KG1 (cell line): ENCODE results near the gene LDAH.
A peak's percentile ranks its signal among the peaks of the same experiment; 100 is the strongest.

Source experiments
- DNase-seq: peaks from one replicate; lab custom pipeline; 2025; lab: John Stamatoyannopoulos, UW

Gene LDAH

DNA sequence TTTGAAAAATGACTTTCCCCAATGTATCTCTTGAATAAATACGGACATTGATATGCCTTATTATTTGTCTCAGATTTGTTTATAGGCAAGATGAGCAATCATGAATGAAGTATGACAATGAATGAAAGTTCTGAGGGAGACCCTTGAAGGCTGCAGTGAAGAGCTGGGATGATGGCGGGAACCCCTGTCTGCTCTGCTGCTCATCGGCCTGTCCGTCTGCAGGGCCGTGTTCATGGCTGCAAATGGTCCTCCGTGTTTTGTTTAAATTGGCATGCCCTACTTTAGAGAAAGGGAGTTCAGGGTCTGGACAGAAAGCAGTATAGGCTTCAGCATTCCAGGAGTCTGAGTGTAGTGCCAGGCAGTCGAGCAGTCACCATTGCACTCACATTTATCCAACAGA is 170.8 kb downstream of the LDAH start:
- DNase-seq = no peak

DNA sequence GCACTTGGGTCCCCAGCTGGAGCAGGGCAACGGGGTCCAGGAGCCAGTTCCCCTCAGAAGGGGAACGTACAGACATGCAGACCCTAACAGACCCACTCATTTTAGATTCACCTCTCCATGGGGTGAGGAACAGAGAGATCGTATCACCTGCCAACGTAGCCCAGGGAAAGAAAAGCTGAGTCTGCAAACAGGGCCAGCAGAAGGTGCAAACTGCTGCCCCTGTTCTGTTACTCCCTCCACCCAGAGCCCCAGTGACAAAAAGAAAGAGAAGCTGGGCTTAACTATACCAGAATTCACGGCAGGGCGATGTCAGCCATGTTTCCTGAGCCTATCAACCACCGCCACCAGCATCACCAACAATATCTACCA is 171.2 kb downstream of the LDAH start:
- DNase-seq = no peak

DNA sequence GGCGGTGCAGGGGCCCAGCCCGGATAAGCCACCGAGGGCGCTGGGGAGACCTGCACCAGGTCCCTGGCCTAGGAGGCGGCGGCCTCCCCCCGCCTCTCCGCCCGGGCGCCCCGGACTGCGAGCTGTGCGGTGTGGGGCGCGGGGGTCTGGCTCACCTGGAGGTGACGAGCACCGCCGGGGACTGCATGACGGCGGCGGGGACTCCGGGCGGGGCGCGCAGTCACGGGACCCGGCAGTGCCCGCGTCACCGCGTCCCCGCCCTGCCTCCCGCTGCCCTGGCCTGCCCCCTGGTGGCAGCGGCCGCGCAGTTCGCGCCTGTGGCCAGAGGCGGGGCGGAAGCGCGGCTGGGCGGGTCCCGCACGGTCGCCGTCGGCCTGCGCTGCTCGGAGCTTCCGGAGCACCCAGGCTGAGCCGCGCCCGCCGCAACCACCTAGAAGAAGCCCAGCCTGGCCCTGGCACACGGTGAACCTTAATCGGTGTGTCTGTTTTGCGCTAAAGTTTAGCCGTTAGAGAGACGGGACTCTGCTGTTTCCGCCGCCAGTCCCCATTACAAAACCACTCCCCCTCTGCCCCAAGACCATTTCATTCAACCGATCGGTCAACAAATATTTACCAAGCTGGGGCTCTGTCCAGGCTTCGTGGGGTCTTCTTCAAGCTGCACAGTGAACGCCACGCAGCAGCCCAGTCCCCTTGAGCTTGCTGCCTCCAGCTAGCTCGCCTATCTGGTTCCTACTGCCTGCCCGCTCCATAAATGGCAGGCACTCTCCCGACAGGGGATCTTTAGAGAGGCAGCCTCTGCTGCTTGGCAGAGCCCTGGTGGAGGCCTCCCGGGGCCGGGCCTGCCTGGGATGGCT is 171.8 kb downstream of the LDAH start, which contains the start of gene HS1BP3:
Gene HS1BP3 (minus strand): TSS at position 222 of the 854 bp plus-strand sequence. CDS start 35 bp downstream, at position 187.
- DNase-seq = peak; percentile 64

DNA sequence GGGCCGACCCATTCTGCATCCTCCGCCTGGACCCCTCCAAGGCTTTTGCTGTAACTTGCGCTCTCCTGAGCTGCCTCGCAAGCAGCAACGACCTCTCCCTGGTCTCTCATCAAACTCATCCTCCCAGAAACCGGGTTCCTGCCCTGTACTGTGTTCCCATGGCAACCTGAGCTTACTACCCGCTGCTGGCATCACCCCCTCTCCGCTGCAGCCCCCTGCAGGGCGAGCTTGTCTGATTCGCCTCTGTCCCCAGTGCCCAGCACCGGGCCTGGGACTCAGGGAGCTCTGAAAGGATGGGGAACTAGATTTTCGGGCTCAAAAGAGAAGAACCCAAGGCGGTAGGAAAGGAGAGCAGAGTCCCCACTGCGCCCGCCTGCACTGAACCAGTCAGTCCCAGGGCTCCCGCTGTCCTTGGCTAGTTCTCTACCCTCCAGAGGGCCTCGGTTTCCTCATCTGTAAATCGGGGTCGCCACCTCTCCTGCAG is 172.5 kb downstream of the LDAH start:
- DNase-seq = no peak

DNA sequence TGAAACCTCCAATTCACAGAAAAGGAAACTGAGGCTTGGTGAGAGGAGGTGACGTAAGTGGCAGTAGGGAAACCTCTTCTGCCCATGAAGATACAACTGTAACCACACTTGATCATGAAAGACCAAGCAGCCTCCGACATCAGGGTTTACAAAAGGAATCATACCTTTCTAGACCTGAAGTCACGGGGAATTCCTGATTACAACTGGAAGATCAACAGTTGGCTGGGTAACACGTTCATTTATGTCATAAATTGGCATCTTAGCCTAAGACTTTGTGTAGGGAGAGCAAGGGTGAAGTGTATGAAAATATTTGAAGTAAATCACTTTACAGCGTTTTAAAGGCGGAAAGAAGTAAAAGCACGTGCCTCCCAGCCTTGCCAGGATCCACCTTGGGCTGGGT is 172.9 kb downstream of the LDAH start:
- DNase-seq = no peak

DNA sequence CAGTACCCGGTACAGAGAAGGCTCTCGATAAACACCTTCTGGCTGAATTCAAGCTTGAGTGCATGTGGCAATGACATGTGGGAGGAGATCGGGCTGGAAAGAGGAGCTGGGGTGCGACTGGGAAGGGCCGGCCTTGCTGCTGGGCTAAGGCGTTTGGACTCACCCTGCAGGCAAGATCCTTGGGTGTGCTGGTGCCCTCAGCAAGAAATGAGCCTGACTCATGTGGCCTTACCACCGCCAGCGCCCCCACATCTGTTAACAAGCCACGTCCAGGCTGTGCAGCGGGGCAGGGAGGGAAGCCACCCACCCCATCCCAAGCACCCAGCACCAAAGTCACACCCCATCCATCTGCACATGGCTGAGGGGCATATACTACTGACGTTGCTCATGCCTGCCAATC is 173.3 kb downstream of the LDAH start:
- no peak for DNase-seq

DNA sequence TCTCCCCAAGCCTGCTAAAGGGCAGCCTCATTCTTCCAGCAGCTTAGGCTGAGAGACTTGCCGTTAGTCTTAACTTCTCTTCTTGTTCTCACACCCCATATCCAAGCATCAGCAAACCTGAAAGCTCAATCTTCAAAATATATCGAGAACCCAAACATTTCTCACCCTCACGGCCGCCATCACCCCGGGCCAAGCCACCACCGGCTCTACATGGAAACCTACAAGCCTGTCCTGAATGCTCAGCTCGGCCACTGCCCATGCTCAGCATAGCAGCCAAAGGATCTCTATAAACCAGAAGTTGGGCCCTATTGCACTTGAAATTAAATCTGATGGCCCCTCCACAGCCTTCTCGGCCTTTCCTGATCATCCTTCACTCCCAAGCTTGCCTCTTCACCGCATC is 174.1 kb downstream of the LDAH start:
- no peak for DNase-seq

DNA sequence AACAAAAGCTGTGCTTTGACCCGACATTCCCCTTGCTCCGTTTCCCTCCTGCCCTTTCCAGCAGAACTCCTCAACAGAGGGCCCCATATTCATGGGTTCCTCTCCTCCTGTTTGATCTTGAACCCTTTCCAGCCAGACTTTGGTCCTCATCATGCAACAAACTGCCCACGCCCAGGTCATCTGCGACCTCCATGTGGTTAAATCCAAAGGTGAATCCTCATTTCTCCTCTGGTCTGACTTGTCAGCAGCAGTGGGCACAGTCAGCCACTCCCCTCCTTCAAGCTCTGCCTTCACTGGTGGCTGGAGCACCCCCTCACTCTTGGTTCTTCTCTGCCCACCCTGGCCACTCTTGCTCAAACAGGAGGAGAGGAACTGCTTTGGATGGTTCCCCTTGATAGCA is 174.7 kb downstream of the LDAH start:
- no peak for DNase-seq

DNA sequence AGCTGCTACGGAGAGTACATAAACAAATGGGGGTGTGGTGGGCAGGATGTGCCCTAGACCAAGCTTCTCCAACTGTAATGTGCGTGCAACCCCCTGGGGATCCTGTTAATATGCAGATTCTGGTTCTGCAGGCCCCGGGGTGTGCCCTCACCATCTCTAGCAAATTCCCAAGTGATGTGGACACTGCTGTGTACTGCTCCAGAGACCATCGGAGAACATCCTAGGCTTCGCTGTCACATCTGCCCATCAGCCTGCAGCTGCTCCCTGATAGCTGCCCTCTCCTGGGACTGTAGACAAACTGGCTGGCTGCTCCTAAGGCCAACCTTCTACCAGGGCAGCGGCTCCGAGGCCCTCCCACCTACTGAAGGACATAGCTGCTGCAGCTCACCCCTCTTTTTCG is 175.2 kb downstream of the LDAH start:
- DNase-seq = no peak

DNA sequence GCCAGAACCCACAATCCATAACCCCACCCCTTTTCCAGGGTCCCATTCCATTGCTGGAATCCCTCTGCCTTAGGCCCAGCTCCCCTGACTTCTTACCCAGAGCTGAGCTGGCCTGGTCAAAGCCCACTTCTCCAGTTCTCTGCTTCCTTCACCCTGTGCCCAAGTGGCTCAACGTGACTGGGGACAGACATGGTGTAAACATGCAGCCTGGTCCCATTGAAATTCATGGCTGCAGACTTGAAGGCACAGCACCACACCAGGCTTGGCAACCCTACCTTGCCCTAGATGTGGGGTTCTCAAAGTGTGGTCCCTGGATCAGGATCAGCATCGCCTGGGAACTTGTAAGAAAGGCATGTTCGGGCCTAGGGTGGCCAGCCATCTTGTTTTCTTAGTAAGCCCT is 175.7 kb downstream of the LDAH start:
- DNase-seq = no peak

DNA sequence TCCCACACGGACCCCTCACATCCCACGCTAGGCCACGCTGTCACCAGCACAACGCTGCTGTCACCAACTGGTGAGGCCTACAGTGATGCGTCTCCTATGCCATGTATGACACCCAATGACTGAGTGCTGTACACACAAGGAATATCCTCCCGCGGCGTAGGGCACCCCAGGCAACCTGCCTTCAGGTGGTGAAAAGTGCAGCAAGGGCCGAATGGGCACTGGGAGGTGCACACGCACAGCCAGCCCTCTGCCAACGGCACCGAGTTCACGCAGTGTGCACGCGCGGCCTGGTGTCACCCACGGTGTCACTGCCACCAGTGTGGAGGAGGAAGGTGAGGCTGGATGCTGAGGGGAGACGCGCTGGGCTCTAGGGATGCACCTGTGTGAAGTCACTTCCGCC is 176.5 kb downstream of the LDAH start:
- DNase-seq = no peak

DNA sequence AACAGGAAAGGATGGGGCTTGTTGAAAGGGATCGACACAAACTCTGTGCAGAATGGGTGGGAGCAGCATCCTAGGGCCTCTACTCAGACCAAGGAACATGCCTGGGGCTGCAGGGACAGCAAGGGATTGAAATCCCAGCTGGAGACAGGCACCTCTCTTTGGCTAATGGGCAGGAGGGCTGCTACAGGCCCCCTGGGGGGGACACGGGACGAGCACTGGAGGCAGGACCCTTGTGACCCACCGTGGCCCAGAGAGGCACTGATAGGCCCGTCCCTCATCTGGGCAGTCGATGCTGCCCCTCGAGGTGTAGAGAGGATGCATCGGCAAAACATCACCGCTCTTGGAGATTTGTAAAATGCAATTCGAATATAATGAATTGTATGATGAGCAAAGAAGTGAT is 177.1 kb downstream of the LDAH start:
- no peak for DNase-seq

DNA sequence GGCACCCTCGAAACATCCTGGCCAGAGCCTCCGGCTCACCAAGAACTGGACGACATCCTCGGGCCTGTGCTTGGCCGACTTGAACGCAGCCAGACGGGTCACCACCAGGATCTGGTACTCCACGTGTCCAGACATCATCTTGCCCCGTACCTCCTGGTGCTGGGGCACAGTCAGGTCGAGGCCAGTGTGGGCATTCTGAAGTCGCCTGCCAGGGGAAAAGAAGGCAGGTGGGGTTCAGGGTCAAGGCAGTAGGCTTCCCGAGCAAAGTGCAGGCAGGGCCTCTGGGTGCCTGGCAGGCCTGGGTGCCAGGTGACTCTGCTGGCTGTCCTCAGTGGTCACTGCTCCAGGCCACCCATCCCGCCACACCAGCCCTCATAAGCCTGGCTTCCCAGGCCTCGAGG is 177.6 kb downstream of the LDAH start:
- no peak for DNase-seq

DNA sequence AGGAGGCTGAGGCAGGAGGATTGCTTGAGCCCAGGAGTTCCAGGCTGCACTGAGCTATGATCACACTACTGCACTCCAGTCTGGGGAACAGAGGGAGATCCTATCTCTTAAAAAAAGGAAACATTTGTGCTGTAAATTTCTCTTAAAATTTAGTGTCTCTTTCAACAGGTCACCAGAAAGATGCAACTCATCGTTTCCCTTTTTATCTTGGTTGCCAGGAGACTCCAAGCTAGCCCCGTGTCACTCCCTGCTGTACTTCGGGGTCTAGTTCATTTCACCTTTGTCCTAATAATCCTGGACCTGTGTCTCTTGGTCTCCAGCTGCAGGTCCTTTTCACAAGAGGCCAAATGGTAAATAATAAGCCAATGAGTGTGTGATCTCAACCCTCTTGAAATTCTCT is 179.1 kb downstream of the LDAH start:
- no peak for DNase-seq

DNA sequence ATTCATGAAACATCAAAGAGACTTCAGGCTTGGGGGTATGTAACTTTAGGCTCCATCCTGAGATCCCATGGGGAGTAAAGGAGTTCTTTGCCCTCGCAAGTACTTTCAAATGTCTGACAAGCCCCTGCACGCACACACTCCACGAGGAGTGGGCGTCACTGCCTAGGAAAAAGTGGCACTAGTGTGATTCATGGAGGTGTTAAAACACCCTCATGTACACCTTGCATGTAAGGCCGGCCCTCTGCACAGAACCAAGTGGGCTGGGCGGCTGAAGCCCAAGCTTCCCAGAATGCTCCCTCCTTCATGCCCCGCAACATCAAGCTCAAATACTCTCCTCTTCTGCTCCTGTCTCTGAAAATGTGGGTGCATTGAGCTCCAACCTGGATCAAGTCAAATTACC is 179.8 kb downstream of the LDAH start:
- DNase-seq = no peak

DNA sequence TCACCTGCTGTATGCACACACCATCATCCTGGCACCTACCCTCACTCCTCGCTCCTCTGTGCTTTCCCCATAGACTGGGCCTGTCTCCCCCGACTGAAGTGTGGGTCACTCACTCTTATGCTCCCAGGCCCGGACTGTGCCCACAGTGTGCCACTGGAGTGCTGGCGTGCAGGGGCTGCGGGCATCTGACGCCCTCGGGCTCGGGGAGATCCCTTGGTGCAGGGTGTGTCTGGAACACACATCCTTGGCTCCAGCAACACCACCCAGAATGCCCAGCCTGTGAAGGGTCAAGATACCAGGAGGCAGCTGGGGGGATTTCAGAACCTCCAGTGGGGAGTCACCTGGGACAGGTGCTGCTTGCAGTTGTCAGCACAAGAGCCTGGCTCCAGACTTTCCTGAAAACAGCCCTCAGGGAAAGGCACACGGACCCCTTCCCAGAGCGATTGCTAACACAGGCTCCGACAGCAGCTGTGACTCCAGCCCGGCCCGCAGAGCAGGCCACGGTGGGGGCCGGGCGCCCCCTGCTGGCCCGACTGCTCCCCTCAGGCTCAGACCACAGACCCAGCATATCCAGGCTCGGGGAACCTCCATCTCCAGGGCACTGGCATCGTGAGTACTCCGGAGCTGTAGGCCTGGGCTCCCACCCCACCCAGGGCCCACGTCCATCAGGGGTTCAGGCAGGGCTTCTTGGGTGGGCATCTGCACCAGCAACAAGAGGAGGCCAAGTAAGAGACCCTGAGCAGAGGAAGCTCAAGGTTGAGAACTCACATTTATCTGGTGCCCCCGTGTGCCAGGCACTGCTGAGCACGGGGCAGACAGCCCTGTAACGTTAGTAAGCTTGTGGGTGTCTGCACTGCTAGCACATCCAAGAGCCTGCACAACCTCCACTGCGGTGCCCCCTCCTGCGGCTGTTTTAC is 180.6 kb downstream of the LDAH start:
- DNase-seq = peak; percentile 35

DNA sequence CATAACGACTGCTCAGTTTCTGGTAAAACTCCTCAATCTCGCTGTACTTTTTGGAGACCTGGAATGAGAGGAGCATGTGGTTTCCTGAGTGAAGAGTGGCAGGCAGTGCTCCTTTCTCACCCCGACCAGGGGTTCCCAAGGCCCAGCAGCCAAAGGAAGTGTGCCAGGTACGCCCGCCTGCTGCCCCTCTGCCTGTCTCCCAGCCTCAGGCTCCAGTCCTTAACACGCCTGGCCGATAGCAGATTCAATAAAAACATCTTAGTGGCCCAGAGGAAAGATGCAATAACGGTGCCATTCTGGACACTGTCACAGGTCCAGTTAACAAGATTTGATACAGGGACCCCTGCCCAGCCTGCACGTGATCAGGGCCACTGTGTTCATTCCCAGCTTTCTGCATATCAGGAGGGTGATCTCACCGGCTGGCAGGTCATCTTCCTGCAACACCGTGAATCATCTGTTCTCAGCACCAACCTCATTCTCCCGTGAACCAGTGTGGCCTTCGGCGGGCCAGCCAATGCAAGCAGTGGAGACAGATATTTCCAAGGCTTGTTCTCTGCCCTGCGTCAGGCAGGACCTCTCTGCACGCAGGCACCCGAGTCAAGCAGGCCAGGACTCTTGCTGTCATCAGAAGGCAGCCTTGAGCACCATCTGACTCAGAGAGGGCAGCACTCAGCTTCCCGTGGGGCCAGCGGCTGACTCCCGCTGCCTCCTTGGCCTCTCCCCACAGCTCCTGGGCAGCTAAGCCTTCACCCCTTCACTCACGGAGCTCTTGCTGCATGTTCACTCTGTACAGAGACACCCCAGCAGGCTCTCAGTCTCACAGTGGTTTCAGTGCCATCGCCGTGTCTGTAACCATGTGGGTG is 181.5 kb downstream of the LDAH start:
- no peak for DNase-seq

DNA sequence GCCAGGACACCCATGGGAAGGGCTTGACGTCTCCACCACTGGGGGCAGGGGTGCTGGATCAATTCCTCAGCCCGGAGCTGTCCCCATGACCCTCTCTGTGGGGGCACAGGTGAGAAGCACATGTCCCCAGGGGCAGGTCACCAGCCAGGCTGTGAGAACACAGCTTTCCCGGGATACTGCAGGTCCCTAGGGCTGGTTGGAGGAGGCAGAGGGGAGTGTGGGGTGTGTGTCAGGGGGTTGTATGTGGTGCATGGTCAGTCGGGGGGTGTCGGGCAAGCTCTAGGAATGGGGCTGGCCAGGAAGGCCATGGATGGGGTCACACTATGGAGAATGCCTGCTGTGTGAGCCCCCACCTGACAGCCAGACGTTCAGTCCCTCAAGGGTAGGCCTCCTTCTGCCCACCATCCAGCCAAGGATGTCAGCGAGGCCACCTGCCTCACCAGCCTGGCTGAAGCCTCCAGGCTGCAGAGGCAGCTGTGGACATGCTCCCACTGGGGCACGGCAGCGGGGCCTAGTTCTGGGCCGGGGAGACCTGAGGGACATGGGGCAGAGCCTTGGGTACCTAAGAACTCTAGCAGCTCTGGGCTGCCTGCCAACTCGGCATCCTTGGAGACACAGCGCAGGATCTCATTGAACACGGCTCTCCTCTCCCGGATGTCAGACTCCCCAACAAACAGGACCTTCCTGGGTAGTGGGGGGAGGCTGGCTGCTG is 182.3 kb downstream of the LDAH start:
- no peak for DNase-seq

DNA sequence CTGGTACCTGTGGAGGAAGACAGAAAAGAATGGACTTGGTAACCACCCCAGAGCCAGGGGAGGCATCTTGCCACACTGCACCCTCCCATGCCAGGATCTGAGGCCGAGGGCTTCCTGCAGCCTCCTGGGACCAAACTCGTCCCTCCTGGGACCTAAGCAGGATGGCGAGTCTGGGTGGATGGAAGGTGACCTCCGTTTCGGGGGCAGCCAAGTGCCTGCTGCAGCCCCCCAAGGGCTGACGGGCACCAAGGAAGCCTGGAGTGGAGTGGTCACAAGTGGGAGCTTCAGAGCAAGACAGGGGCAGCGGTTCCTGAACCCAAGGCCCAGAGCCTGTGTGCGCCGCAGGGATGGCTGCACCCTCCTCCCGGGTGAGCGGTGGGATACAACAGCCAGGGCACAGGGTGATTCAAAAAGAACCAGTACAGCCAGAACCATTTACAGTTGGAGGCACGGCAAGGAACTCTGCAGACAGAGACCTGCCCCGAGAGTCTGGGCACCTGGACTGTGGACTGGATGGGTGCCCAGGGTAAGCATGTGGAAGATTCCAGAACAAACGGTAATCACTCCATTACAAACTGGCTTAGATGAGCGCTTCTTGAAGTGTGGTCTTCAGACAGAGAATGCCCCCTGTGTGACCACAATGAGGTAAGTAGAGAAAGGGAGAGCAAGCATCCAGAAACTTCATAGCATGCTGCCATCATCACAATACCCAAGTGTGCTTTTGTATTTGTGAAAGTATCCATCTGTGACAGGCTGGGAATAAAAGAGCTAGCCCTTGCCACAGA is 184.1 kb downstream of the LDAH start:
- no peak for DNase-seq

DNA sequence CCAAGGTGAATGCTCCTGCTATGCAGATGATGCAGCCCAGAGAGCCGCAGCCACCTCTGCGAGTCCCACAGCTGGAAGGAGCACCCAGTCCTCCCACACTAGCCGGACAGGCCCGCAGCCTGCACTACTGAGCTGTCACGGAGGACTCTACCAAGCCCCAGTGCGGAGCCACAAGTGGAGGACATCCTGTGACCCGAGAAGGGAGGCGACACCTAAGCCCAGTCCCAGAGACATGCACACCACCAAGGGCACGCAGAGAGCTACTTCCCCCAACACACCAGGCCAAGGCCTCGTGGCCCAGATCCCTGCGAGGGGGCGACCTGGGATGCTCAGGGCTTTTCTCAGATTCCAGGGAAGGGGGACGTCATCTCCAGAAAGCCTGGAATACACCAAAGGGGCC is 184.9 kb downstream of the LDAH start:
- DNase-seq = no peak

DNA sequence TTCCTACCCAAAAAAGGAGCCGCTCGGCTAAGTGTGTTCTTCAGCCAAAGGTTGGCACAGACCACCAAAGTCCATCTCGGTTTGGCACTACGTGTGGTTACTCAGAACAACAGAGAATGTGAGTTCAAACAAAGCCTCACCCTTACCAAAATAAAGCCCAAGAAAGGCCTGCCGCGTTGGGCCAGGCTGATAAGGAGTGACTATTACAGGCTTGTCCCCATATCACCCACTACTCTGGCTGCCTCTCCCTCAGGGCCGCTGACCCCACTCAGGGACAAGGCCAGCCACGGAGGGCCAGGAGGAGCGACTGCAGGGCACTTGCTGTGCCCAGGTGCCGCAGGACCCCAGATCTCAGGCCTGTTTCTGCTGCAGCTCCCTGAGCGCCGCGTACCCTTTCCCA is 185.8 kb downstream of the LDAH start:
- no peak for DNase-seq
